Keratinocyte (primary cell): ENCODE measurements around the gene FEN1. TPM values are rescaled to one million over a fixed set of nuclear protein-coding genes. Genes with fewer than 3 reads are reported as not detected.

Experiments
- DNase-seq: peaks from one replicate; pipeline ENCODE4 v3.0.0-alpha.2; 2011; ENCODE audit warnings: low read depth, missing footprints, low spot score
- FAIRE-seq: peaks from 2 replicates; lab custom pipeline; 2011; peaks lifted over from hg19 to GRCh38; lab: Jason Lieb, UNC
- H2AFZ ChIP-seq: 2 replicates; pipeline ENCODE4 v1.6.0; 2012; ENCODE audit warnings: low read length, control low read depth, inconsistent platforms; ENCODE audit not compliant: control insufficient read depth
- H3K27ac ChIP-seq: 2 replicates; pipeline ENCODE4 v1.5.1; 2011; ENCODE audit warnings: low read length; ENCODE audit not compliant: control insufficient read depth, insufficient read depth
- H3K27me3 ChIP-seq: 3 replicates; pipeline ENCODE4 v1.6.0; 2011; ENCODE audit warnings: low read length; ENCODE audit not compliant: control insufficient read depth, insufficient read depth; ENCODE audit errors: extremely low read depth
- H3K36me3 ChIP-seq, 2 experiments: 2 replicates in 1 of 2; 3 replicates in 1 of 2; pipeline ENCODE4 v1.5.1; 2011; ENCODE audit warnings: low read length in 2 of 2, mild to moderate bottlenecking in 1 of 2; ENCODE audit not compliant: control insufficient read depth in 2 of 2, insufficient read depth in 2 of 2; ENCODE audit errors: extremely low read depth in 1 of 2
- H3K4me1 ChIP-seq: 3 replicates; pipeline ENCODE4 v1.5.1; 2011; ENCODE audit warnings: low read length; ENCODE audit not compliant: control insufficient read depth, insufficient read depth; ENCODE audit errors: extremely low read depth
- H3K4me2 ChIP-seq: 3 replicates; pipeline ENCODE4 v1.6.0; 2011; ENCODE audit warnings: low read depth, low read length; ENCODE audit not compliant: control insufficient read depth, insufficient read depth; ENCODE audit errors: extremely low read depth
- H3K4me3 ChIP-seq, 3 experiments: fragments of 200-600 bp in 1 of 3; sonication (generic) in 1 of 3; 2 replicates in 2 of 3; 3 replicates in 1 of 3; pipeline ENCODE4 v1.5.1; 2011 to 2016; ENCODE audit warnings: low read length in 3 of 3, mild to moderate bottlenecking in 3 of 3, control low read depth in 2 of 3, inconsistent platforms in 1 of 3, low read depth in 1 of 3, mixed read lengths in 1 of 3, mixed run types in 1 of 3, moderate library complexity in 1 of 3; ENCODE audit not compliant: control insufficient read depth in 2 of 3, insufficient read depth in 2 of 3; ENCODE audit errors: extremely low read depth in 1 of 3
- H3K79me2 ChIP-seq: 2 replicates; pipeline ENCODE4 v1.6.0; 2012; ENCODE audit warnings: low read length; ENCODE audit not compliant: control insufficient read depth, insufficient read depth
- H3K9ac ChIP-seq: 3 replicates; pipeline ENCODE4 v1.6.0; 2011; ENCODE audit warnings: low read length; ENCODE audit not compliant: control insufficient read depth, insufficient read depth; ENCODE audit errors: extremely low read depth
- H3K9me1 ChIP-seq: 3 replicates; pipeline ENCODE4 v1.6.0; 2011; ENCODE audit warnings: low read length; ENCODE audit not compliant: control insufficient read depth, insufficient read depth; ENCODE audit errors: extremely low read depth
- H3K9me3 ChIP-seq: 2 replicates; pipeline ENCODE4 v1.5.1; 2012; ENCODE audit warnings: low read depth, low read length; ENCODE audit not compliant: control insufficient read depth
- H4K20me1 ChIP-seq: 3 replicates; pipeline ENCODE4 v1.6.0; 2011; ENCODE audit warnings: low read length; ENCODE audit not compliant: control insufficient read depth, insufficient read depth; ENCODE audit errors: extremely low read depth
- EZH2 ChIP-seq: IDR thresholded peaks from one replicate; pipeline ENCODE4 v1.6.1; 2012; ENCODE audit warnings: inconsistent platforms, mild to moderate bottlenecking, low read length, moderate library complexity
- dilution Hi-C: fragments of 300-500 bp; cut with MboI; formaldehyde crosslinking; loops from one replicate; pipeline ENCODE4 v1.7.0; 2020; ENCODE audit warnings: low sequenced_read_pairs; ENCODE audit not compliant: extremely low pct_ligation_motif_present
- polyA plus RNA-seq, 5 experiments: library from polyadenylated mRNA; depleted of rRNA in 3 of 5; stranded (reverse) in 3 of 5; stranded (forward) in 1 of 5; unstranded in 1 of 5; fragments of >200 nt; gene quantifications; 1 replicate in 1 of 5; 2 replicates in 3 of 5; 3 replicates in 1 of 5; pipeline versions ENCODE4 v1.2.1 to v1.2.3, GENCODE V29; 2011 to 2012; ENCODE audit warnings: missing spikeins in 2 of 5, low read depth in 1 of 5, low replicate concordance in 1 of 5
- TF ChIP-seq, protein P1 (sequence below), 3 experiments: IDR thresholded peaks in 1 of 3; conservative IDR thresholded peaks in 1 of 3; optimal IDR thresholded peaks in 1 of 3; 2 replicates in 2 of 3; 3 replicates in 1 of 3; pipeline versions ENCODE3 to v1.5.1; 2011; ENCODE audit warnings: low read length in 3 of 3, mild to moderate bottlenecking in 3 of 3, moderate library complexity in 2 of 3, control low read depth in 1 of 3, inconsistent platforms in 1 of 3; ENCODE audit not compliant: insufficient read depth in 2 of 3; ENCODE audit errors: extremely low read depth in 1 of 3

The FEN1 gene
- polyA plus RNA-seq, 1 donor (not counting 4 experiments of a cell fraction or from before 2014, with no cell fraction given): 26.7 TPM

GRCh38 chr11:61745781-61746441, 46.8 kb upstream of the FEN1 start:
- TF ChIP-seq, protein P1, sequence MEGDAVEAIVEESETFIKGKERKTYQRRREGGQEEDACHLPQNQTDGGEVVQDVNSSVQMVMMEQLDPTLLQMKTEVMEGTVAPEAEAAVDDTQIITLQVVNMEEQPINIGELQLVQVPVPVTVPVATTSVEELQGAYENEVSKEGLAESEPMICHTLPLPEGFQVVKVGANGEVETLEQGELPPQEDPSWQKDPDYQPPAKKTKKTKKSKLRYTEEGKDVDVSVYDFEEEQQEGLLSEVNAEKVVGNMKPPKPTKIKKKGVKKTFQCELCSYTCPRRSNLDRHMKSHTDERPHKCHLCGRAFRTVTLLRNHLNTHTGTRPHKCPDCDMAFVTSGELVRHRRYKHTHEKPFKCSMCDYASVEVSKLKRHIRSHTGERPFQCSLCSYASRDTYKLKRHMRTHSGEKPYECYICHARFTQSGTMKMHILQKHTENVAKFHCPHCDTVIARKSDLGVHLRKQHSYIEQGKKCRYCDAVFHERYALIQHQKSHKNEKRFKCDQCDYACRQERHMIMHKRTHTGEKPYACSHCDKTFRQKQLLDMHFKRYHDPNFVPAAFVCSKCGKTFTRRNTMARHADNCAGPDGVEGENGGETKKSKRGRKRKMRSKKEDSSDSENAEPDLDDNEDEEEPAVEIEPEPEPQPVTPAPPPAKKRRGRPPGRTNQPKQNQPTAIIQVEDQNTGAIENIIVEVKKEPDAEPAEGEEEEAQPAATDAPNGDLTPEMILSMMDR (optimal IDR thresholded peaks at IDR 0.05 in 1 of 3, IDR thresholded peaks at IDR 0.05 in 1 of 3, conservative IDR thresholded peaks at IDR 0.05 in 1 of 3; ENCODE audit: extremely low read depth in 1 of 3, insufficient read depth in 2 of 3, low read length in 3 of 3): no peak
- no peak for TF ChIP-seq EZH2
- Histone ChIP-seq H3K4me2 (no peak overlapping the region), H3K9me3 (no peaks in the 10 kb centered on the region), H2AFZ (no peak overlapping the region), H3K27ac (no peak overlapping the region), H3K4me1 (no peaks in the 10 kb centered on the region), H3K27me3 (peaks cover 14% of the 10 kb centered on the region), H3K36me3 (no peaks in the 10 kb centered on the region), H3K79me2 (no peaks in the 10 kb centered on the region), H3K4me3 (no peak overlapping the region), H3K9me1 (no peaks in the 10 kb centered on the region), H4K20me1 (no peaks in the 10 kb centered on the region), H3K9ac (no peak overlapping the region)
- dilution Hi-C loops: no loop called here
- FAIRE-seq (no peak), DNase-seq (no peak)

- H3K79me2 ChIP-seq: no peaks in the 10 kb centered on the region
- no peak overlapping the region for H3K4me3 ChIP-seq
- FAIRE-seq (no peak), DNase-seq (no peak)
- H3K4me2 ChIP-seq: no peak overlapping the region
- H3K4me1 ChIP-seq: no peaks in the 10 kb centered on the region
- no peak overlapping the region for H2AFZ ChIP-seq
- no peaks in the 10 kb centered on the region for H3K9me1 ChIP-seq
- H3K27ac ChIP-seq: no peak overlapping the region
- H3K27me3 ChIP-seq: peaks cover 14% of the 10 kb centered on the region
- no peak overlapping the region for H3K9ac ChIP-seq
- no peaks in the 10 kb centered on the region for H4K20me1 ChIP-seq
- dilution Hi-C loops: no loop called here
- no peaks in the 10 kb centered on the region for H3K9me3 ChIP-seq
- H3K36me3 ChIP-seq: no peaks in the 10 kb centered on the region
- no peak for TF ChIP-seq EZH2
- TF ChIP-seq, protein P1 (optimal IDR thresholded peaks at IDR 0.05 in 1 of 3, IDR thresholded peaks at IDR 0.05 in 1 of 3, conservative IDR thresholded peaks at IDR 0.05 in 1 of 3; ENCODE audit: extremely low read depth in 1 of 3, insufficient read depth in 2 of 3, low read length in 3 of 3): no peak
These were observed 46.1 kb upstream of the FEN1 start for GRCh38 chr11:61746442-61747191.
